Ishikawa (cell line): ENCODE measurements around the gene USP40.

Experiments
- CEBPB ChIP-seq: IDR thresholded peaks from 2 replicates; pipeline ENCODE4 v1.6.1; 2012
- CREB1 ChIP-seq: IDR thresholded peaks from 2 replicates; pipeline ENCODE4 v1.6.1; 2012; ENCODE audit warnings: low read depth
- EGR1 ChIP-seq: IDR thresholded peaks from 2 replicates; pipeline ENCODE4 v1.6.1; 2012
- EP300 ChIP-seq: IDR thresholded peaks from 2 replicates; pipeline ENCODE4 v1.6.1; 2012; ENCODE audit warnings: borderline replicate concordance
- FOXM1 ChIP-seq: IDR thresholded peaks from 2 replicates; pipeline ENCODE4 v1.6.1; 2012; ENCODE audit warnings: low read depth, borderline replicate concordance
- MAX ChIP-seq: IDR thresholded peaks from 2 replicates; pipeline ENCODE4 v1.6.1; 2012
- NFIC ChIP-seq: IDR thresholded peaks from 2 replicates; pipeline ENCODE4 v1.6.1; 2012
- RAD21 ChIP-seq: IDR thresholded peaks from 2 replicates; pipeline ENCODE4 v1.6.1; 2012; ENCODE audit warnings: low read depth
- REST ChIP-seq: IDR thresholded peaks from 2 replicates; pipeline ENCODE4 v1.6.1; 2012; ENCODE audit warnings: low read depth, mild to moderate bottlenecking
- TAF1 ChIP-seq: IDR thresholded peaks from 2 replicates; pipeline ENCODE4 v1.6.1; 2012; ENCODE audit warnings: low read depth, mild to moderate bottlenecking
- TCF12 ChIP-seq: IDR thresholded peaks from 2 replicates; pipeline ENCODE4 v1.6.1; 2012; ENCODE audit warnings: low read depth
- TEAD4 ChIP-seq: IDR thresholded peaks from 2 replicates; pipeline ENCODE4 v1.6.1; 2012
- USF1 ChIP-seq: IDR thresholded peaks from 2 replicates; pipeline ENCODE4 v1.6.1; 2012
- YY1 ChIP-seq: IDR thresholded peaks from 2 replicates; pipeline ENCODE4 v1.6.1; 2012; ENCODE audit warnings: low read depth
- ZBTB7A ChIP-seq: IDR thresholded peaks from 2 replicates; pipeline ENCODE4 v1.6.1; 2012; ENCODE audit warnings: low read depth

Gene USP40

DNA sequence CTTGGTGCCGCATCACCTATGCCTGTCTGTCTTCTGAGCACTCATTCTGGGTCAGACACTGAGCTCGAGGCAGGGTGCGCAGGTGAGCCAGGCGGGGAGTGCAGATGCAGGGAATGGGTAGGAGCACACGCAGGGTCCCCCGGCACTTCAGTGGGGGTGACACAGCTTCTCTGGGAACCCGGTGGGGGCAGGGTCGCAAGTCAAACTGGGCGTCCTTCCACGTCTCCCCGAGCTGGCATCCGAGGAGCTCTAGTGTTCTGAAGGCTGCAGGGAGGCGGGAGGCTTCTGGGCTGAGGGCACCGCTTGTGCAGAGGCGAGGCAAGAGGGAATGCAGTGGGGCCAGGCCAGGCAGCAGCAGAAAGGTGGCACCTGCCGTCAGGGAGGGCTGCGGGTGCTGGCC lies 126.3 kb downstream of the USP40 start:
- no peak for TF ChIP-seq YY1

DNA sequence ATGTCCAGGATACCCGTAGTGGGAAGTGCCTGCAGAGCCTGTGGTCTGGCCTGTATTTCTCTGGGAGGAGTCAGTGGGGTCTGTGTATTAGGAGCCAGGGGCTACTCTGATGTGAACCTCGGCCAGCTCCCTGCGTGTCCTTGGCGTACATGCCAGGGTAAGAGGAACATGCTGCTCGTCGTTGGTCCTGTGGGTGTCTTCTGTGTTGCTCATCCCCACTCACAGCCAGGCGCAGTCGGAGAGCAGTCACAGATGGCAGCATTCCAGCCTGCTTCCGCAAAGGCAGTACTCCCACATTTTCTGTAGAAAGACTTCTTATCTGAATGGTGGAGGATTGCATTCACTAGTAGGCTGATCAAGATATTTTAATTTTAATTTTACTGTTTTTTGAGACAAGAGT lies 127.4 kb downstream of the USP40 start:
- TF ChIP-seq TEAD4 (no peak), CEBPB (no peak), CREB1 (no peak), MAX (no peak), TAF1 (no peak), ZBTB7A (no peak), YY1 (no peak), NFIC (no peak), USF1 (no peak), RAD21 (no peak), REST (no peak), EP300 (no peak), FOXM1 (no peak), EGR1 (no peak), TCF12 (no peak)

GRCh38 chr2:233438573-233439147 lies 127.9 kb downstream of the USP40 start:
- TF ChIP-seq EGR1 (no peak), TEAD4 (no peak)

DNA sequence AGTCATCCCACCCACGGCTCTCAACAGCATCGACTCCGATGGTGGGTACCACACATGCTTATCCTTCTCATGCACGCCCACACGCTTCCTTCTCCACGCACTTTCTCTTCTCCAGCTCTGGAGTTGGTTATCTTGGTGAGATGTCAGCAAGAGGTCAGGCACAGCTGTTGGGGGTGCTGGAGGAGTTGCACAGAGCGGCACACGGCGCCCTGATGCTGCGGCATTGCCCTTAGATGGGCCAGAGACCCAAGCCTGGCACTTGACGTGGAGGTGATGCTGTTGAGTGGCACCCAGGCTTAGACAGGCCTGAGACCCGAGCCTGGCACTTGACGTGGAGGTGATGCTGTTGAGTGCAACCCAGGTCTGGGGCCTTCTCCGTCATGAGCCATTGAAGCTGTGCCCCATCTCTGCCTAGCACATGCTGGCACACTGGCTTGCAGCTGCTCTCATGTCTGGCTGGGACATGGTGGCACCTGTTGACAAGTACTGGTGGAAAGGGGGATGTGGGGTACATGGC lies 129.1 kb downstream of the USP40 start:
- no peak for TF ChIP-seq ZBTB7A
- TF ChIP-seq TAF1: no peak
- TF ChIP-seq TEAD4: no peak
- no peak for TF ChIP-seq EP300
- no peak for TF ChIP-seq REST
- TF ChIP-seq NFIC: no peak
- TF ChIP-seq TCF12: no peak
- no peak for TF ChIP-seq YY1
- TF ChIP-seq CEBPB: no peak
- TF ChIP-seq FOXM1: no peak
- TF ChIP-seq MAX: no peak
- TF ChIP-seq EGR1: no peak
- TF ChIP-seq USF1: no peak

DNA sequence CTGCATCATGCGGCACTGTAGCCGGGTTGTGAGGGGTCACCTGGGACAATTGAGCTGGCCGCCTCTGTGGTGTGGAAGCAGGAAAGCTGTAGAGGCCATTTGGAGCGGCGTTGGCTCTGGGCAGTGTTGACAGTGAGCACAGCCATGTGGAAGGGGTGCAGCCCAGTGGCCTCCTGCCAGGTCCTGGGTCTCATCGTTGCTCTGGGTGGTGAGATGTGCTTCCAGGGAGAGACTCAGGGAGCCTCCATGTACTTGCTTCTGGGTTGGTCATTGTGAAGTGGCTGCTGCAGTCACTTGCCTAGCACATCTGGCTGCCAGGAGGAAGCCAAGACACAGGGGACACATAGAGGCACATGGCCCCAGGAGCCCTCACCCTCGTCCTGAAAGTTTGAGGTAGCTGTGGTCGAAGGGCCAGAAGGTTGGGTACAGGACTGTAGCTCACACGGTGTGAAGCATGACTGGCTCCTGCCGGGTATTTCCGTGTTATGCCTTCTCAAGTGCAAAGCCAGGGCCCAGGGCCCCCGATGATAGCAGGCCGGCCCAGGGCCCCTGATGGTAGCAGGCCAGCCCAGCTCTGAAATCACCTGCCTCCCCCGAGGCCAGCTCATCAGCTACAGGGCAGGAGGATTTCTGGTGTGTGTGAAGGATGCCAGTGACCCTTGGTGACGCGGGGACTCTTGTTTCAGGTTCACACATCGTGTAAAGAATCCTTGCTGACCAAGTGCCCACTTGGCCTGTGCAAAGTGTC lies 129.7 kb downstream of the USP40 start:
- TF ChIP-seq TAF1 (no peak), REST (no peak), RAD21 (no peak), CEBPB (no peak), ZBTB7A (no peak), FOXM1 (no peak), USF1 (no peak), MAX (no peak), EGR1 (no peak), TEAD4 (no peak), NFIC (no peak)
